Astrocyte (in vitro differentiated cells and primary cell): ENCODE measurements around the gene PTPRN2. TPM values are rescaled to one million over a fixed set of nuclear protein-coding genes. Genes with fewer than 3 reads are reported as not detected.

Experiments used
- DNase-seq: peaks from one replicate; pipeline ENCODE4 v3.0.0-alpha.2; 2010; ENCODE audit warnings: low read depth
- FAIRE-seq: peaks from 2 replicates; lab custom pipeline; 2011; peaks lifted over from hg19 to GRCh38; lab: Jason Lieb, UNC
- H2AFZ ChIP-seq: 2 replicates; pipeline ENCODE4 v1.6.0; 2012; ENCODE audit warnings: low read depth, low read length, inconsistent platforms
- H3K27ac ChIP-seq: 2 replicates; pipeline ENCODE4 v1.5.1; 2011; ENCODE audit warnings: low read depth, low read length, inconsistent platforms
- H3K27me3 ChIP-seq: 2 replicates; pipeline ENCODE4 v1.6.0; 2011; ENCODE audit warnings: low read length, inconsistent platforms; ENCODE audit not compliant: insufficient read depth
- H3K36me3 ChIP-seq: 2 replicates; pipeline ENCODE4 v1.5.1; 2011; ENCODE audit warnings: low read length, inconsistent platforms; ENCODE audit not compliant: insufficient read depth
- H3K4me1 ChIP-seq: 2 replicates; pipeline ENCODE4 v1.5.1; 2011; ENCODE audit warnings: low read length, inconsistent platforms; ENCODE audit not compliant: insufficient read depth
- H3K4me2 ChIP-seq: 2 replicates; pipeline ENCODE4 v1.6.0; 2012; ENCODE audit warnings: low read length, inconsistent platforms
- H3K4me3 ChIP-seq: 2 replicates; pipeline ENCODE4 v1.5.1; 2011; ENCODE audit warnings: low read depth, mild to moderate bottlenecking, low read length, inconsistent platforms; ENCODE audit not compliant: insufficient read depth
- H3K79me2 ChIP-seq: 2 replicates; pipeline ENCODE4 v1.6.0; 2012; ENCODE audit warnings: mild to moderate bottlenecking, low read length, inconsistent platforms; ENCODE audit not compliant: insufficient read depth
- H3K9ac ChIP-seq: 2 replicates; pipeline ENCODE4 v1.6.0; 2012; ENCODE audit warnings: mild to moderate bottlenecking, low read length, inconsistent platforms
- H3K9me3 ChIP-seq: 2 replicates; pipeline ENCODE4 v1.5.1; 2012; ENCODE audit warnings: low read depth, mild to moderate bottlenecking, low read length, inconsistent platforms; ENCODE audit not compliant: insufficient read depth
- H4K20me1 ChIP-seq: 2 replicates; pipeline ENCODE4 v1.6.0; 2012; ENCODE audit warnings: low read length, inconsistent platforms; ENCODE audit not compliant: insufficient read depth
- H3K27ac Mint-ChIP-seq: one replicate; pipeline ENCODE4 v1.8.0; 2021; ENCODE audit warnings: mild to moderate bottlenecking, mixed read lengths; ENCODE audit not compliant: unreplicated experiment
- H3K27me3 Mint-ChIP-seq: one replicate; pipeline ENCODE4 v1.8.0; 2021; ENCODE audit warnings: low read depth, mixed read lengths; ENCODE audit not compliant: unreplicated experiment
- H3K36me3 Mint-ChIP-seq: one replicate; pipeline ENCODE4 v1.8.0; 2021; ENCODE audit warnings: low read depth, mixed read lengths; ENCODE audit not compliant: unreplicated experiment
- H3K4me1 Mint-ChIP-seq: one replicate; pipeline ENCODE4 v1.8.0; 2021; ENCODE audit warnings: low read depth, mixed read lengths; ENCODE audit not compliant: unreplicated experiment
- H3K4me3 Mint-ChIP-seq: one replicate; pipeline ENCODE4 v1.8.0; 2021; ENCODE audit warnings: mild to moderate bottlenecking, moderate library complexity, mixed read lengths; ENCODE audit not compliant: unreplicated experiment
- H3K9me3 Mint-ChIP-seq: one replicate; pipeline ENCODE4 v1.8.0; 2021; ENCODE audit warnings: mild to moderate bottlenecking, mixed read lengths; ENCODE audit not compliant: unreplicated experiment
- EZH2 ChIP-seq: IDR thresholded peaks from 2 replicates; pipeline ENCODE4 v1.6.1; 2012; ENCODE audit warnings: mild to moderate bottlenecking, low read length, inconsistent platforms; ENCODE audit not compliant: insufficient read depth
- total RNA-seq: library from RNA; stranded (reverse); gene quantifications from 2 replicates; pipeline ENCODE4 v1.2.1, GENCODE V29; 2021
- TF ChIP-seq, protein P1 (sequence below): IDR thresholded peaks from 2 replicates; pipeline ENCODE4 v1.5.1; 2011; ENCODE audit warnings: low read depth, mild to moderate bottlenecking, inconsistent platforms, low read length, moderate library complexity; ENCODE audit not compliant: insufficient read depth

Gene PTPRN2
- total RNA-seq, 1 donor from 2014 or later = 0.09 TPM

DNA sequence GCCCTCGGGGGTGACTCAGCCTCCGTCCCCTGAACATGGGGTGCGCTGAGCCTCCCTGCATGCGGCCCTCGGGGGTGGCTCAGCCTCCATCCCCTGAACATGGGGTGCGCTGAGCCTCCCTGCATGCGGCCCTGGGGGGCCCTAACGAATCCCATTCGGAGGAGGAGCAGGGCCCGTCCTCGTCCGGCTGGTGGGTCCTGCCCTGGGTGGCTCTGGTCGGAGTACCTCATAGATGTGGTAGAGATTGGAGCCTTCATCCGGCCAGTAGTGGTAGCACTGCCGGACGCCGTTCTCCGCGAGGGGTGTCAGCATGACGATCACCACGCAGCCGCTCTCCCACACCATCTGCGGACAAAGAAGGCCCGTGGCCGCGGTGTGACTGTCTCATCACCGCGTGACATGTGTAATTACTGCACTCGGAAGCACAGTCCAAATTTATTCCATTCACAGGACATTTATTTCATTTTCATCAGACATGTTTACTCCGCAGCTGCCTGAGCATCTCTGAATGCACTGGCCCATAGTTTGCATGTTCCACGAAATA lies 1009.8 kb downstream of the PTPRN2 start:
- FAIRE-seq (no peak), DNase-seq (no peak)
- Mint-ChIP-seq H3K4me1 (no peaks in the 10 kb centered on the region), H3K4me3 (no peak overlapping the region), H3K27me3 (no peaks in the 10 kb centered on the region), H3K27ac (no peak overlapping the region), H3K9me3 (peaks cover 21% of the 10 kb centered on the region), H3K36me3 (no peaks in the 10 kb centered on the region)
- Histone ChIP-seq H3K4me3 (no peak overlapping the region), H3K4me1 (no peaks in the 10 kb centered on the region), H3K27me3 (no peaks in the 10 kb centered on the region), H3K9me3 (no peaks in the 10 kb centered on the region), H3K4me2 (no peak overlapping the region), H4K20me1 (no peaks in the 10 kb centered on the region), H3K9ac (no peak overlapping the region), H3K36me3 (no peaks in the 10 kb centered on the region), H2AFZ (no peak overlapping the region), H3K79me2 (no peaks in the 10 kb centered on the region), H3K27ac (no peak overlapping the region)
- TF ChIP-seq EZH2 = no peak
- TF ChIP-seq, protein P1, sequence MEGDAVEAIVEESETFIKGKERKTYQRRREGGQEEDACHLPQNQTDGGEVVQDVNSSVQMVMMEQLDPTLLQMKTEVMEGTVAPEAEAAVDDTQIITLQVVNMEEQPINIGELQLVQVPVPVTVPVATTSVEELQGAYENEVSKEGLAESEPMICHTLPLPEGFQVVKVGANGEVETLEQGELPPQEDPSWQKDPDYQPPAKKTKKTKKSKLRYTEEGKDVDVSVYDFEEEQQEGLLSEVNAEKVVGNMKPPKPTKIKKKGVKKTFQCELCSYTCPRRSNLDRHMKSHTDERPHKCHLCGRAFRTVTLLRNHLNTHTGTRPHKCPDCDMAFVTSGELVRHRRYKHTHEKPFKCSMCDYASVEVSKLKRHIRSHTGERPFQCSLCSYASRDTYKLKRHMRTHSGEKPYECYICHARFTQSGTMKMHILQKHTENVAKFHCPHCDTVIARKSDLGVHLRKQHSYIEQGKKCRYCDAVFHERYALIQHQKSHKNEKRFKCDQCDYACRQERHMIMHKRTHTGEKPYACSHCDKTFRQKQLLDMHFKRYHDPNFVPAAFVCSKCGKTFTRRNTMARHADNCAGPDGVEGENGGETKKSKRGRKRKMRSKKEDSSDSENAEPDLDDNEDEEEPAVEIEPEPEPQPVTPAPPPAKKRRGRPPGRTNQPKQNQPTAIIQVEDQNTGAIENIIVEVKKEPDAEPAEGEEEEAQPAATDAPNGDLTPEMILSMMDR = no peak

DNA sequence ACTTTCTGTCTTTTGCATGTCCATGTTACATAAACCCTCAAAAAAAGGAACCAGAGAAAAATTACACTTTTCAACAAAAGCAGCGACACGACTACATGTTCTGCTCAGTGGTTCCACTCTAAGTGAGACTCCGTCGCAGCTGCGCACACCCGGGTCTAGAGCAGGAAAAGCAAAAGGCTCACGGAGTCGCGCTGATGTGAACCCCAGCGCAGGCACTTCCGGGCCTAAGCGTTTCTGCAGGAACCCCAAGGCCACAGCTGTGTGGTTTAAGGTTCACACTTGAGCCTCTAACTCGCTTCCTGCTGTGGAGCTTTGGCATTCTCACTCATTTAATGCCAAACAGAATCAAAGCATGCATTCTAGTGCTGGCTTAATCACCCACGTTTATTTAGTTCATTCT lies 1010.6 kb downstream of the PTPRN2 start:
- Mint-ChIP-seq H3K4me3 (no peak overlapping the region), H3K36me3 (no peaks in the 10 kb centered on the region), H3K4me1 (no peaks in the 10 kb centered on the region), H3K27ac (no peak overlapping the region), H3K27me3 (no peaks in the 10 kb centered on the region), H3K9me3 (peaks cover 22% of the 10 kb centered on the region)
- H3K4me2 ChIP-seq = no peak overlapping the region
- H2AFZ ChIP-seq = no peak overlapping the region
- H4K20me1 ChIP-seq = no peaks in the 10 kb centered on the region
- TF ChIP-seq EZH2 = no peak
- TF ChIP-seq, protein P1 = no peak
- no peak overlapping the region for H3K4me3 ChIP-seq
- no peaks in the 10 kb centered on the region for H3K36me3 ChIP-seq
- no peaks in the 10 kb centered on the region for H3K4me1 ChIP-seq
- FAIRE-seq (no peak), DNase-seq (no peak)
- no peak overlapping the region for H3K27ac ChIP-seq
- H3K9ac ChIP-seq = no peak overlapping the region
- H3K79me2 ChIP-seq = no peaks in the 10 kb centered on the region
- no peaks in the 10 kb centered on the region for H3K27me3 ChIP-seq
- H3K9me3 ChIP-seq = no peaks in the 10 kb centered on the region

DNA sequence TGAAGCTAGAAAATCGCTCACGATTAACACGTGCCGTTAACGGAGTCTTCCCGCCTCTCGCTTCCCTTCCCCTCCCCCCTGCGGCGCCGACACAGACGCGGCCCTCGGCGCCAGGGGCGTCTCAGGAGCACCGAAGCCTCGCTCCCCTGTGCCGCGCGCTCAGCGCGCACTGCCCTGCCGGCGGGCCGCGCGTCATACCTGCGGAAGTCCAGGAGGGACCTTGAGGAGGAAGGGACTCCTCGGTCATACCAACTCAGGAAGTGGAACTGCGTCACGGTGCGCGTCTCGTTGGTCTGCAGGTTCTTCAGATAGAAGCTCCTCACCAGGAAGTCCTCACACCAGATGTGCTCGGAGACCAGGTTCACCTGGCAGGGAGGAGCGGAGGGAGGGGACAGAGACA lies 1011.2 kb downstream of the PTPRN2 start:
- Histone ChIP-seq H3K27ac (no peak overlapping the region), H3K4me3 (no peak overlapping the region), H3K36me3 (no peaks in the 10 kb centered on the region), H2AFZ (no peak overlapping the region), H3K4me2 (no peak overlapping the region), H3K79me2 (no peaks in the 10 kb centered on the region), H3K4me1 (no peaks in the 10 kb centered on the region), H3K27me3 (no peaks in the 10 kb centered on the region), H3K9me3 (no peaks in the 10 kb centered on the region), H4K20me1 (no peaks in the 10 kb centered on the region), H3K9ac (no peak overlapping the region)
- Mint-ChIP-seq H3K36me3 (no peaks in the 10 kb centered on the region), H3K27me3 (no peaks in the 10 kb centered on the region), H3K27ac (no peak overlapping the region), H3K4me3 (no peak overlapping the region), H3K9me3 (peaks cover 21% of the 10 kb centered on the region), H3K4me1 (no peaks in the 10 kb centered on the region)
- DNase-seq (no peak), FAIRE-seq (no peak)
- TF ChIP-seq, protein P1 = no peak
- no peak for TF ChIP-seq EZH2
